Panc1 (cell line): ENCODE results near the gene PML. TPM values are rescaled to one million over a fixed set of nuclear protein-coding genes. Genes with fewer than 3 reads are reported as not detected.
A peak's percentile ranks its signal among the peaks of the same experiment; 100 is the strongest.
"Not testable (repeated sequence)": the region's sequence is repeated elsewhere in the genome, so short reads cannot be mapped to it uniquely, and the experiment has no call there.

Source experiments
- ATAC-seq: fragments of 200-7000 bp; cut with Tn5 transposase; 2 replicates; pipeline ENCODE4 v1.9.1; 2020; ENCODE audit warnings: mild to moderate bottlenecking, moderate library complexity
- BruUV-seq: library from RNA; stranded (reverse); fragments of 400-500 nt; replicated peaks from 2 replicates; lab custom pipeline; 2021; lab: Mats Ljungman, UMichigan
- CTCF ChIA-PET: fragments of 300-600 bp; sonication (Branson Sonifier 250); formaldehyde crosslinking; loops from one replicate; lab custom pipeline; 2022; ENCODE audit warnings: antibody characterized with exemption; lab: Charles Lee
- POLR2A ChIA-PET: fragments of 300-600 bp; sonication (Branson Sonifier 250); formaldehyde crosslinking; loops from one replicate; lab custom pipeline; 2022; ENCODE audit warnings: antibody characterized with exemption; lab: Charles Lee
- DNase-seq: peaks from one replicate; pipeline ENCODE4 v3.0.0-alpha.2; 2010; ENCODE audit warnings: low read depth, low spot score
- H3K27ac ChIP-seq: 2 replicates; pipeline ENCODE4 v1.5.1; 2011; ENCODE audit warnings: mild to moderate bottlenecking, low read length, inconsistent platforms
- H3K27me3 ChIP-seq: fragments of 200-500 bp; sonication (Bioruptor generic); 2 replicates; pipeline ENCODE4 v1.6.0; 2014; ENCODE audit warnings: low read length, inconsistent platforms; ENCODE audit not compliant: control insufficient read depth, insufficient read depth
- H3K36me3 ChIP-seq: fragments of 200-500 bp; sonication (Bioruptor generic); 2 replicates; pipeline ENCODE4 v1.5.1; 2014; ENCODE audit warnings: inconsistent platforms, mild to moderate bottlenecking, low read length, moderate library complexity; ENCODE audit not compliant: control insufficient read depth, insufficient read depth
- H3K4me1 ChIP-seq: 2 replicates; pipeline ENCODE4 v1.5.1; 2011; ENCODE audit warnings: inconsistent platforms, mild to moderate bottlenecking, low read length, moderate library complexity; ENCODE audit not compliant: control insufficient read depth, insufficient read depth
- H3K4me3 ChIP-seq, 2 experiments: 2 replicates each; pipeline ENCODE4 v1.5.1; 2011 to 2012; ENCODE audit warnings: low read depth in 2 of 2, low read length in 2 of 2, mild to moderate bottlenecking in 2 of 2, inconsistent platforms in 1 of 2, moderate library complexity in 1 of 2
- H3K9me3 ChIP-seq: fragments of 200-500 bp; sonication (Bioruptor generic); 2 replicates; pipeline ENCODE4 v1.5.1; 2014; ENCODE audit warnings: low read depth, mild to moderate bottlenecking, inconsistent platforms, low read length, moderate library complexity; ENCODE audit not compliant: control insufficient read depth, insufficient read depth
- POLR2AphosphoS5 ChIP-seq: IDR thresholded peaks from 2 replicates; pipeline ENCODE4 v1.6.1; 2012; ENCODE audit warnings: mild to moderate bottlenecking, low read depth, low read length, moderate library complexity
- SIN3A ChIP-seq: IDR thresholded peaks from 2 replicates; pipeline ENCODE4 v1.6.1; 2012; ENCODE audit warnings: low read depth, mild to moderate bottlenecking, low read length, moderate library complexity, borderline replicate concordance; ENCODE audit not compliant: insufficient read depth
- TCF7L2 ChIP-seq: IDR thresholded peaks from 2 replicates; pipeline ENCODE4 v1.6.1; 2011; ENCODE audit warnings: mild to moderate bottlenecking, low read depth, low read length, inconsistent platforms
- in situ Hi-C: cut with HindIII; loops from 2 replicates; pipeline ENCODE4 v1.10.0; 2016; ENCODE audit warnings: low sequenced_read_pairs, low pct_unique_long_range_greater_than_20kb
- intact Hi-C: fragments of 100-400 bp; cut with micrococcal nuclease; formaldehyde crosslinking; loops from one replicate; pipeline ENCODE4 v1.10.0; 2022; ENCODE audit not compliant: unreplicated experiment
- total RNA-seq: library from RNA; stranded (reverse); gene quantifications from one replicate; pipeline ENCODE4 v1.2.1, GENCODE V29; 2021; ENCODE audit not compliant: unreplicated experiment
- TF ChIP-seq, protein P1 (sequence below): fragments of 450-650 bp; IDR thresholded peaks from 2 replicates; pipeline ENCODE4 v1.5.1; 2017; ENCODE audit warnings: mild to moderate bottlenecking
- TF ChIP-seq, protein P2 (sequence below), 2 experiments: IDR thresholded peaks; 2 replicates each; pipeline ENCODE4 v1.6.1; 2011 to 2012; ENCODE audit warnings: low read depth in 2 of 2, control low read depth in 1 of 2, low read length in 1 of 2, mild to moderate bottlenecking in 1 of 2, moderate library complexity in 1 of 2; ENCODE audit not compliant: insufficient read depth in 1 of 2

Gene PML
- total RNA-seq, 1 experiment from 2014 or later = 52.2 TPM

DNA sequence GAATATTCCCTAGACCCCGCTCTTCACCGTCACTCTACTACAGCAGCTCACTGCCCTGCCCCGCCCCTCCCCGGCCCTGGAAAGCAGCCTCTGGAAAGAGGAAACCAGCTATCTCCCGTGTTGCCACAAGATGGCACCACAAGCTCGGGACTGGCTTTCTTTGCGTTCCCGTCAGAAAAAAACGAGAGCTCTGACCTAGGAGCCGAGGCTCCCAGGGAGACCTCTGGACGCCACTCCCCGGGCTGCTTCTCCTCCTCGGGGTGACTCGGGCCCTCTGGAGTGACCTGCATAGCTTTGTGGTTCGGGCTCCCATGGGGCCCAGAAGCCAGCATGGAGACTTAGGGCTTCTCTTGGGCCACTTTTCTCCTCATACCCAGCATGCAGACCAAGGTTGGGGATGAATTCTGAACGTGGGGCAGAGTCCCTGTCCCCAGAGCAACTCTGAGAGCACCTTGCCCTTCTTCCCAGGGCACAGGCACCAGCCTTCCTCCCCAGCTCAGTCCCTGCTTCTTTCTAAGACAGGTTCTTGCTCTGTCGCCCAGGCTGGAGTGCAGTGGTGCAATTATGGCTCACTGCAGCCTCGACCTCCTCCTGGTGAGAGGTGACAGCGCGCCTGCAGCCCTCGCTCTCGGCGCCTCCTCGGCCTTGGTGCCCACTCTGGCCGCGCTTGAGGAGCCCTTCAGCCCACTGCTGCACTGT, 21.4 kb upstream of the PML start:
- Histone ChIP-seq H3K27me3 (no peaks in the 10 kb centered on the region), H3K27ac (no peak overlapping the region), H3K36me3 (no peaks in the 10 kb centered on the region), H3K9me3 (no peaks in the 10 kb centered on the region), H3K4me1 (0 out of 2 replicates have a peak, but pooled peaks cover 5% of the 10 kb centered on the region), H3K4me3 (peak overlapping the region; percentile 25 to 45)
- intact Hi-C loops = loop anchor here (1.0 to 10.0 kb wide), 2 partner anchors 64 to 342 kb away; no protein-coding TSS in a partner anchor
- in situ Hi-C loops = no loop called here
- ChIA-PET POLR2A (interaction anchor here (0.6 to 0.7 kb wide), 5 partner anchors 20 to 505 kb away, joined by 3 to 9 read pairs (median 7); no protein-coding TSS in a partner anchor), CTCF (interaction anchor here (0.5 to 2.9 kb wide), 27 partner anchors 10 to 403 kb away, joined by 3 to 51 read pairs (median 5); partner anchors contain the start of gene PML)
- ATAC-seq (peak; percentile 98), DNase-seq (peak; percentile 72)
- TF ChIP-seq, protein P1, sequence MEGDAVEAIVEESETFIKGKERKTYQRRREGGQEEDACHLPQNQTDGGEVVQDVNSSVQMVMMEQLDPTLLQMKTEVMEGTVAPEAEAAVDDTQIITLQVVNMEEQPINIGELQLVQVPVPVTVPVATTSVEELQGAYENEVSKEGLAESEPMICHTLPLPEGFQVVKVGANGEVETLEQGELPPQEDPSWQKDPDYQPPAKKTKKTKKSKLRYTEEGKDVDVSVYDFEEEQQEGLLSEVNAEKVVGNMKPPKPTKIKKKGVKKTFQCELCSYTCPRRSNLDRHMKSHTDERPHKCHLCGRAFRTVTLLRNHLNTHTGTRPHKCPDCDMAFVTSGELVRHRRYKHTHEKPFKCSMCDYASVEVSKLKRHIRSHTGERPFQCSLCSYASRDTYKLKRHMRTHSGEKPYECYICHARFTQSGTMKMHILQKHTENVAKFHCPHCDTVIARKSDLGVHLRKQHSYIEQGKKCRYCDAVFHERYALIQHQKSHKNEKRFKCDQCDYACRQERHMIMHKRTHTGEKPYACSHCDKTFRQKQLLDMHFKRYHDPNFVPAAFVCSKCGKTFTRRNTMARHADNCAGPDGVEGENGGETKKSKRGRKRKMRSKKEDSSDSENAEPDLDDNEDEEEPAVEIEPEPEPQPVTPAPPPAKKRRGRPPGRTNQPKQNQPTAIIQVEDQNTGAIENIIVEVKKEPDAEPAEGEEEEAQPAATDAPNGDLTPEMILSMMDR = peak; percentile 93
- TF ChIP-seq TCF7L2 (no peak), SIN3A (no peak), POLR2AphosphoS5 (no peak)
- TF ChIP-seq, protein P2, sequence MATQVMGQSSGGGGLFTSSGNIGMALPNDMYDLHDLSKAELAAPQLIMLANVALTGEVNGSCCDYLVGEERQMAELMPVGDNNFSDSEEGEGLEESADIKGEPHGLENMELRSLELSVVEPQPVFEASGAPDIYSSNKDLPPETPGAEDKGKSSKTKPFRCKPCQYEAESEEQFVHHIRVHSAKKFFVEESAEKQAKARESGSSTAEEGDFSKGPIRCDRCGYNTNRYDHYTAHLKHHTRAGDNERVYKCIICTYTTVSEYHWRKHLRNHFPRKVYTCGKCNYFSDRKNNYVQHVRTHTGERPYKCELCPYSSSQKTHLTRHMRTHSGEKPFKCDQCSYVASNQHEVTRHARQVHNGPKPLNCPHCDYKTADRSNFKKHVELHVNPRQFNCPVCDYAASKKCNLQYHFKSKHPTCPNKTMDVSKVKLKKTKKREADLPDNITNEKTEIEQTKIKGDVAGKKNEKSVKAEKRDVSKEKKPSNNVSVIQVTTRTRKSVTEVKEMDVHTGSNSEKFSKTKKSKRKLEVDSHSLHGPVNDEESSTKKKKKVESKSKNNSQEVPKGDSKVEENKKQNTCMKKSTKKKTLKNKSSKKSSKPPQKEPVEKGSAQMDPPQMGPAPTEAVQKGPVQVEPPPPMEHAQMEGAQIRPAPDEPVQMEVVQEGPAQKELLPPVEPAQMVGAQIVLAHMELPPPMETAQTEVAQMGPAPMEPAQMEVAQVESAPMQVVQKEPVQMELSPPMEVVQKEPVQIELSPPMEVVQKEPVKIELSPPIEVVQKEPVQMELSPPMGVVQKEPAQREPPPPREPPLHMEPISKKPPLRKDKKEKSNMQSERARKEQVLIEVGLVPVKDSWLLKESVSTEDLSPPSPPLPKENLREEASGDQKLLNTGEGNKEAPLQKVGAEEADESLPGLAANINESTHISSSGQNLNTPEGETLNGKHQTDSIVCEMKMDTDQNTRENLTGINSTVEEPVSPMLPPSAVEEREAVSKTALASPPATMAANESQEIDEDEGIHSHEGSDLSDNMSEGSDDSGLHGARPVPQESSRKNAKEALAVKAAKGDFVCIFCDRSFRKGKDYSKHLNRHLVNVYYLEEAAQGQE (IDR thresholded peaks at IDR 0.05; ENCODE audit: insufficient read depth in 1 of 2, low read depth in 2 of 2, low read length in 1 of 2) = no peak
- no TSS peak for BruUV-seq

DNA sequence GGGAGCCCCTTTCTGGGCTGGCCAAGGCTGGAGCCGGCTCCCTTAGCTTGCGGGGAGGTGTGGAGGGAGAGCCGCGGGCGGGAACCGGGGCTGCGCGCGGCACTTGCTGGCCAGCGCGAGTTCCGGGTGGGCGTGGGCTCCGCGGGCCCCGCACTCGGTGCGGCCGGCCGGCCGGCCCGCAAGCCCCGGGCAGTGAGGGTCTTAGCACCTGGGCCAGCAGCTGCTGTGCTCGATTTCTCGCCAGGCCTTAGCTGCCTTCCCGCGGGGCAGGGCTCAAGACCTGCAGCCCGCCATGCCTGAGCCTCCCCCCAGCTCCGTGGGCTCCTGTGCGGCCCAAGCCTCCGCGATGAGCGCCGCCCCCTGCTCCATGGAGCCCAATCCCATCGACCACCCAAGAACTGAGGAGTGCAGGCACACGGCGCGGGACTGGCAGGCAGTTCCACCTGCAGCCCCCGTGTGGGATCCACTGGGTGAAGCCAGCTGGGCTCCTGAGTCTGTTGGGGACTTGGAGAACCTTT, 20.8 kb upstream of the PML start:
- H3K27ac ChIP-seq, H3K9me3 ChIP-seq, H3K27me3 ChIP-seq, in situ Hi-C loops, H3K4me1 ChIP-seq, H3K4me3 ChIP-seq, DNase-seq, ATAC-seq, H3K36me3 ChIP-seq, BruUV-seq: not testable (repeated sequence)
- intact Hi-C loops = loop anchor here (1.0 to 10.0 kb wide), 2 partner anchors 64 to 341 kb away; no protein-coding TSS in a partner anchor
- POLR2A ChIA-PET = interaction anchor here (0.6 kb wide), 1 partner anchor 21 kb away, joined by 7 read pairs; no protein-coding TSS in a partner anchor
- CTCF ChIA-PET = interaction anchor here (0.9 to 2.9 kb wide), 4 partner anchors 20 to 154 kb away, joined by 3 to 51 read pairs (median 14); partner anchors contain the start of gene PML

DNA sequence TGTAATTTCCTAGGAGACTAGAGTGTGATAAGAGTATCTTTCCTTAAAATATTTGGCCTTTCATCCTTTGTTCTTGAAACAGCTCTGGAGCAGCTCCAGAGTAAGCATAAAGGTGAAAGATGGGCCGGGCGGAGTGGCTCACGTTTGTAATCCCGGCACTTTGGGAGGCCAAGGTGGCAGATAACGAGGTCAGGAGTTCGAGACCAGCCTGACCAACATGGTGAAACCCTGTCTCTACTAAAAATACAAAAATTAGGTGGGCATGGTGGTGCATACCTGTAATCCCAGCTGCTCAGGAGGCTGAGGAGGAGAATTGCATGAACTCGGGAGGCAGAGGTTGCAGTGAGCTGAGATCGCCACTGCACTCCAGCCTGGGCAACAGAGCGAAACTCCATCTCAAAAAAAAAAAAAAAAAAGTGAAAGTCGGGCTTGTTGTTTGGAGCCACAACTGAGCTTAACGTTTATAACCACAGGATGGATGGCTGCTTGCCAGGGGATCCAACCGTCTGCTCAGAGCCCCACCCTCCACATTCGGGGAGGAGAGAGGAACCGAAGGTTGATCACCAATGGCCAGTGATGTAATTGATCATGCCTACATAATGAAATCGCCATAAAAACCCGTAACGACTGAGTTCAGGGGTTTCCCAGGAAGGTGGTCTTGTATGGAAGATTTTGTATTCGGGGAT, 18.9 kb upstream of the PML start:
- DNase-seq, ATAC-seq, POLR2A ChIA-PET, BruUV-seq, in situ Hi-C loops, H3K36me3 ChIP-seq, H3K27ac ChIP-seq, H3K4me1 ChIP-seq, H3K27me3 ChIP-seq, H3K4me3 ChIP-seq, H3K9me3 ChIP-seq: not testable (repeated sequence)
- intact Hi-C loops = loop anchor here (10.0 kb wide), 1 partner anchor 339 kb away; no protein-coding TSS in a partner anchor
- CTCF ChIA-PET = interaction anchor here (0.6 kb wide), 1 partner anchor 436 kb away, joined by 3 read pairs; no protein-coding TSS in a partner anchor
